Osteocyte (in vitro differentiated cells): Measurements from ENCODE around the gene PDLIM5. TPM values are rescaled to one million over a fixed set of nuclear protein-coding genes. Genes with fewer than 3 reads are reported as not detected.

Experiments used
- DNase-seq: peaks from one replicate; pipeline ENCODE4 v3.0.0; 2021; ENCODE audit warnings: mixed read lengths; ENCODE audit not compliant: unreplicated experiment; ENCODE audit errors: extremely low spot score
- H3K27ac Mint-ChIP-seq: one replicate; pipeline ENCODE4 v1.8.0; 2021; ENCODE audit warnings: mild to moderate bottlenecking, mixed read lengths; ENCODE audit not compliant: unreplicated experiment
- H3K27me3 Mint-ChIP-seq: one replicate; pipeline ENCODE4 v1.8.0; 2021; ENCODE audit warnings: mixed read lengths; ENCODE audit not compliant: unreplicated experiment
- H3K36me3 Mint-ChIP-seq: one replicate; pipeline ENCODE4 v1.8.0; 2021; ENCODE audit warnings: mixed read lengths; ENCODE audit not compliant: unreplicated experiment
- H3K4me1 Mint-ChIP-seq: one replicate; pipeline ENCODE4 v1.8.0; 2021; ENCODE audit warnings: mixed read lengths; ENCODE audit not compliant: unreplicated experiment
- H3K4me3 Mint-ChIP-seq: one replicate; pipeline ENCODE4 v1.8.0; 2021; ENCODE audit warnings: mild to moderate bottlenecking, moderate library complexity, mixed read lengths; ENCODE audit not compliant: unreplicated experiment
- H3K9me3 Mint-ChIP-seq: one replicate; pipeline ENCODE4 v1.8.0; 2021; ENCODE audit warnings: mixed read lengths; ENCODE audit not compliant: unreplicated experiment
- total RNA-seq: library from RNA; stranded (reverse); gene quantifications from 2 replicates; pipeline ENCODE4 v1.2.1, GENCODE V29; 2021
- TF ChIP-seq, protein P1 (sequence below): fragments of 200-600 bp; sonication (generic); IDR thresholded peaks from 2 replicates; pipeline ENCODE4 v1.5.0; 2021; ENCODE audit warnings: antibody characterized with exemption, mild to moderate bottlenecking, moderate library complexity

The PDLIM5 gene
- total RNA-seq, 1 donor from 2014 or later: 324 TPM

DNA sequence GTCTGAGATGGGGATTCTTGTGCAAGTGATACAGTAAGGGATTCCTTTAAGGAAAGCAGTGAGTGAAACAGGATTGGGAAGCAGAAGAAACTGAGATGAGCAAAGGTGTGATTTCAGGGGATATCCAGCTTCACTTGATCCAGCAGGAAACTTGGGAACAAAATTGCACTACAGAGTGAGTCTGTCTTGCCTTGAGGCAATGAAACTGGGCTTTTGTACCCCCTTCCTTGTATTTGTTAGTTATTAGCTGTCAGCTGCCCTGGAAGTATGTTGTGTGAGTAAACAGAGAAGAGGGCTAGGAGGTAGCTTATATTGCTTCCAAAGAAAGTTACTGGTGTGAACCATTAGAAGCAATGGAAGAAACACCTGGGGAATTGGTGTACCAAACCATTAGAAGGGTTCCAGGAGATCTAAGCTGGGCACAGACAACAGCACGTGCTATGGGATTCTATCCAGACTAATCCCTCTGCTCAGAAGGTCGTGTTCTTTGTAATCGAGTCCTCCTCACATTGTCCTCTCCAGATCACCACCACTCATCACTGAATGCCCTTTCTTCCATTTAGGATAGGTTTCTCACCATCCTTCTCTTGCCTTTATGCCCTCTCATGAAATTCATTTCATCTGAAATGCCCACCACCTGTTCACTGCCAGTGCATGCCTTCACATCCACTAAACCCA is 76.0 kb downstream of the PDLIM5 start:
- peak overlapping the region; percentile 91 for H3K27ac Mint-ChIP-seq

DNA sequence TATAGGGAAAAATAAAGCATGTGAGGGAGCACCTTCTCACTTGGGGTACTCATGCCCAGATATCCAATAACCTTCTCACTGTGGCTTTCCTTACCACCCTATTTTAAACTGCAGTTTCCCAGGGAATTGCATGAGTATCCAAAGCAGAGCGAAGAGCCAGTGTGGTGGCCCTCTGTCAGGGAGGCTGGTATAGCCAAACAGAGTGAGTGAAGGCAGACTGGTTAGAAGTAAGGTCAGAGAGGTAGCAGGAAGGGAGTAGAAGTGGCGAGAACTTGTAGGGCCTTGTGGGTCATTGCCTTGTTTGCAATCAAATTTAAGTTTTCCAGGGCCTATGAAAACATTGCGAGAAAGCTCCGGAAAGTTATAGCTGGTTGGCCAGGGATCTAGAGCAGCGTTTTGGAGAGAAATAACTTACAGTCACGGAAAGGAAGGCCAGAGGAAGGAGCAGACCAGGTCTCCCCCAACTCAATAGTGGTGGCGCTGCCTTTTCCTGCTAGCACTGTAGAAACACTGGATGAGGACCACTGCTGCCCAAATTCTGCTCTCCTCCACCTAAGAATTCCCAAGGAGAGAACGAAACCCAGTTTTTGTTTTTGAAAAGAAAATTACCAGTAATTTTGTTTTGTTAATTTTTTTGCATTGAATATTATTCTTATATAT is 77.2 kb downstream of the PDLIM5 start:
- no peak overlapping the region for H3K4me3 Mint-ChIP-seq
- TF ChIP-seq, protein P1, sequence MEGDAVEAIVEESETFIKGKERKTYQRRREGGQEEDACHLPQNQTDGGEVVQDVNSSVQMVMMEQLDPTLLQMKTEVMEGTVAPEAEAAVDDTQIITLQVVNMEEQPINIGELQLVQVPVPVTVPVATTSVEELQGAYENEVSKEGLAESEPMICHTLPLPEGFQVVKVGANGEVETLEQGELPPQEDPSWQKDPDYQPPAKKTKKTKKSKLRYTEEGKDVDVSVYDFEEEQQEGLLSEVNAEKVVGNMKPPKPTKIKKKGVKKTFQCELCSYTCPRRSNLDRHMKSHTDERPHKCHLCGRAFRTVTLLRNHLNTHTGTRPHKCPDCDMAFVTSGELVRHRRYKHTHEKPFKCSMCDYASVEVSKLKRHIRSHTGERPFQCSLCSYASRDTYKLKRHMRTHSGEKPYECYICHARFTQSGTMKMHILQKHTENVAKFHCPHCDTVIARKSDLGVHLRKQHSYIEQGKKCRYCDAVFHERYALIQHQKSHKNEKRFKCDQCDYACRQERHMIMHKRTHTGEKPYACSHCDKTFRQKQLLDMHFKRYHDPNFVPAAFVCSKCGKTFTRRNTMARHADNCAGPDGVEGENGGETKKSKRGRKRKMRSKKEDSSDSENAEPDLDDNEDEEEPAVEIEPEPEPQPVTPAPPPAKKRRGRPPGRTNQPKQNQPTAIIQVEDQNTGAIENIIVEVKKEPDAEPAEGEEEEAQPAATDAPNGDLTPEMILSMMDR: no peak
- no peaks in the 10 kb centered on the region for H3K27me3 Mint-ChIP-seq
- peaks cover 91% of the 10 kb centered on the region for H3K4me1 Mint-ChIP-seq
- H3K36me3 Mint-ChIP-seq: peaks cover 13% of the 10 kb centered on the region
- DNase-seq: no peak
- peak overlapping the region; percentile 91 for H3K27ac Mint-ChIP-seq
- H3K9me3 Mint-ChIP-seq: no peaks in the 10 kb centered on the region

More for the DNA sequence above, 76.0 kb downstream of the PDLIM5 start:
- TF ChIP-seq, protein P1: no peak
- H3K27me3 Mint-ChIP-seq: no peaks in the 10 kb centered on the region
- peaks cover 93% of the 10 kb centered on the region for H3K4me1 Mint-ChIP-seq
- H3K4me3 Mint-ChIP-seq: peak overlapping the region; percentile 20
- H3K36me3 Mint-ChIP-seq: peaks cover 15% of the 10 kb centered on the region
- no peak for DNase-seq
- H3K9me3 Mint-ChIP-seq: no peaks in the 10 kb centered on the region

DNA sequence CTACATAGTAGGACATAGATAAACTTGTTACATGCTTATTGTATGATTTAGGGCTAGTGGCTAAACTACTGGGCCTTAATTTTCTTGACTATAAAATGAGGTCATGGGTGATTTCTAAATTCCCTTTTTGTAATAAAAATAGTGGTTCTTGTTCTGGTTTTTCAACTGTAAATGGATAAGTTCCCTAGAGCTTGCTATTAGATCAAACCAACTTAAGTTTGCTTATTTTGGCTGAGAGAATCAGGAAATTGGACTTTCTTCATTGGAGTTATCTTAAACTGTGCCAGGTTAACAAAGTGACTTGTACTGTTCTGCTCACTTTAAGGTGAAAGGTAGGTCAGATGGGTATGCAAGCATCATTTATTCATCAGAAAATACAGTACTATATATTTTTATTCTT is 78.3 kb downstream of the PDLIM5 start:
- H3K9me3 Mint-ChIP-seq: no peaks in the 10 kb centered on the region
- H3K27me3 Mint-ChIP-seq: no peaks in the 10 kb centered on the region
- no peak for DNase-seq
- peak overlapping the region; percentile 78 for H3K27ac Mint-ChIP-seq
- H3K36me3 Mint-ChIP-seq: peaks cover 10% of the 10 kb centered on the region
- H3K4me3 Mint-ChIP-seq: no peak overlapping the region
- TF ChIP-seq, protein P1: no peak
- H3K4me1 Mint-ChIP-seq: peaks cover 90% of the 10 kb centered on the region

DNA sequence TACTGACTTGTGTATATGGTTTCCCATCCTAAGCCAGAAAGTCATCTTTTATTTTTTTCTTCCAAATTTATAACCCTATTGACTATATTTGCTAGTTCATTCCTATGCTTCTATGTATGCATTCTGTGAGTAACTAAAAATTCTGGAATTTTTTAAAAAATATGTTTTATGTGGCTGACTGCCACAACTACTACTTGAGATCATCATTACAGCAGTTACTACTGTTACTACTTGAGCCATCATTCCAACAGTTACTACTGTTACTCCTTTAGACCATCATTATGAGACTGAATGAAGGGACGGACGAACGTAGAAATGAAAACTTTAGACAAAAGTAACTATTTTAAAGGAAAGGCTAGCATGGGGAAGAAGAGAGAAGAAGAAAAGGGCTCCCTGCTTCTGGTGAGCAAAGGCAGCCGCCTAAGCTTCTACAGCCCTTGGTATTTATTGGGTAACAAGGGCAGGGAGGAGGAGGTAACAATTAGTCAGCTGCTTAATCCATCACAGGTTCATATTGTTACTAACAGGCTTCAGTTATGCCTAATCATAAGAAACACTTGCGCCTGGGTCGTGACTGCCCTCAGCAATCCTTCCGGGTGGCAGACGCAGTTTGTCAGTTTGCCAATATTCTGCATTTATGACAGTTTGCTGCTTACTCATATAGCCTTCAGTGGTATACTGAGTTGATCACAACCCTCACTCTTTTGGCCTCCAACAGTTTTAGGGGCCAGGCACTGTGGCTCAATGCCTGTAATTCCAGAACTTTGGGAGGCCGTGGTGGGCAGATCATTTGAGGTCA is 80.4 kb downstream of the PDLIM5 start:
- Mint-ChIP-seq H3K4me1 (peaks cover 91% of the 10 kb centered on the region), H3K4me3 (peak overlapping the region; percentile 41), H3K36me3 (peaks cover 10% of the 10 kb centered on the region), H3K9me3 (no peaks in the 10 kb centered on the region), H3K27me3 (no peaks in the 10 kb centered on the region), H3K27ac (peak overlapping the region; percentile 97)
- TF ChIP-seq, protein P1: no peak
- DNase-seq: no peak
